Astrocyte (in vitro differentiated cells and primary cell): ENCODE data around the gene COX19. TPM values are rescaled to one million over a fixed set of nuclear protein-coding genes. Genes with fewer than 3 reads are reported as not detected.

ENCODE experiments used
- DNase-seq: peaks from one replicate; pipeline ENCODE4 v3.0.0-alpha.2; 2010; ENCODE audit warnings: low read depth
- FAIRE-seq: peaks from 2 replicates; lab custom pipeline; 2011; peaks lifted over from hg19 to GRCh38; lab: Jason Lieb, UNC
- H2AFZ ChIP-seq: 2 replicates; pipeline ENCODE4 v1.6.0; 2012; ENCODE audit warnings: low read depth, low read length, inconsistent platforms
- H3K27ac ChIP-seq: 2 replicates; pipeline ENCODE4 v1.5.1; 2011; ENCODE audit warnings: low read depth, low read length, inconsistent platforms
- H3K27me3 ChIP-seq: 2 replicates; pipeline ENCODE4 v1.6.0; 2011; ENCODE audit warnings: low read length, inconsistent platforms; ENCODE audit not compliant: insufficient read depth
- H3K36me3 ChIP-seq: 2 replicates; pipeline ENCODE4 v1.5.1; 2011; ENCODE audit warnings: low read length, inconsistent platforms; ENCODE audit not compliant: insufficient read depth
- H3K4me1 ChIP-seq: 2 replicates; pipeline ENCODE4 v1.5.1; 2011; ENCODE audit warnings: low read length, inconsistent platforms; ENCODE audit not compliant: insufficient read depth
- H3K4me2 ChIP-seq: 2 replicates; pipeline ENCODE4 v1.6.0; 2012; ENCODE audit warnings: low read length, inconsistent platforms
- H3K4me3 ChIP-seq: 2 replicates; pipeline ENCODE4 v1.5.1; 2011; ENCODE audit warnings: low read depth, mild to moderate bottlenecking, low read length, inconsistent platforms; ENCODE audit not compliant: insufficient read depth
- H3K79me2 ChIP-seq: 2 replicates; pipeline ENCODE4 v1.6.0; 2012; ENCODE audit warnings: mild to moderate bottlenecking, low read length, inconsistent platforms; ENCODE audit not compliant: insufficient read depth
- H3K9ac ChIP-seq: 2 replicates; pipeline ENCODE4 v1.6.0; 2012; ENCODE audit warnings: mild to moderate bottlenecking, low read length, inconsistent platforms
- H3K9me3 ChIP-seq: 2 replicates; pipeline ENCODE4 v1.5.1; 2012; ENCODE audit warnings: low read depth, mild to moderate bottlenecking, low read length, inconsistent platforms; ENCODE audit not compliant: insufficient read depth
- H4K20me1 ChIP-seq: 2 replicates; pipeline ENCODE4 v1.6.0; 2012; ENCODE audit warnings: low read length, inconsistent platforms; ENCODE audit not compliant: insufficient read depth
- H3K27ac Mint-ChIP-seq: one replicate; pipeline ENCODE4 v1.8.0; 2021; ENCODE audit warnings: mild to moderate bottlenecking, mixed read lengths; ENCODE audit not compliant: unreplicated experiment
- H3K27me3 Mint-ChIP-seq: one replicate; pipeline ENCODE4 v1.8.0; 2021; ENCODE audit warnings: low read depth, mixed read lengths; ENCODE audit not compliant: unreplicated experiment
- H3K36me3 Mint-ChIP-seq: one replicate; pipeline ENCODE4 v1.8.0; 2021; ENCODE audit warnings: low read depth, mixed read lengths; ENCODE audit not compliant: unreplicated experiment
- H3K4me1 Mint-ChIP-seq: one replicate; pipeline ENCODE4 v1.8.0; 2021; ENCODE audit warnings: low read depth, mixed read lengths; ENCODE audit not compliant: unreplicated experiment
- H3K4me3 Mint-ChIP-seq: one replicate; pipeline ENCODE4 v1.8.0; 2021; ENCODE audit warnings: mild to moderate bottlenecking, moderate library complexity, mixed read lengths; ENCODE audit not compliant: unreplicated experiment
- H3K9me3 Mint-ChIP-seq: one replicate; pipeline ENCODE4 v1.8.0; 2021; ENCODE audit warnings: mild to moderate bottlenecking, mixed read lengths; ENCODE audit not compliant: unreplicated experiment
- CTCF ChIP-seq: IDR thresholded peaks from 2 replicates; pipeline ENCODE4 v1.5.1; 2011; ENCODE audit warnings: low read depth, mild to moderate bottlenecking, inconsistent platforms, low read length, moderate library complexity; ENCODE audit not compliant: insufficient read depth
- EZH2 ChIP-seq: IDR thresholded peaks from 2 replicates; pipeline ENCODE4 v1.6.1; 2012; ENCODE audit warnings: mild to moderate bottlenecking, low read length, inconsistent platforms; ENCODE audit not compliant: insufficient read depth
- total RNA-seq: library from RNA; stranded (reverse); gene quantifications from 2 replicates; pipeline ENCODE4 v1.2.1, GENCODE V29; 2021

The COX19 gene
- total RNA-seq, 1 donor from 2014 or later: 13.4 TPM

- H3K27ac Mint-ChIP-seq: no peak overlapping the region
- Histone ChIP-seq H3K9ac (no peak overlapping the region), H4K20me1 (peaks cover 33% of the 10 kb centered on the region), H3K79me2 (peaks cover 5% of the 10 kb centered on the region), H3K4me1 (no peaks in the 10 kb centered on the region), H3K27me3 (no peaks in the 10 kb centered on the region), H3K4me3 (no peak overlapping the region), H3K9me3 (no peaks in the 10 kb centered on the region), H3K4me2 (peak overlapping the region; percentile 12), H2AFZ (no peak overlapping the region), H3K27ac (no peak overlapping the region), H3K36me3 (peaks cover 13% of the 10 kb centered on the region)
- H3K27me3 Mint-ChIP-seq: peaks cover 9% of the 10 kb centered on the region
- no peaks in the 10 kb centered on the region for H3K9me3 Mint-ChIP-seq
- H3K4me3 Mint-ChIP-seq: no peak overlapping the region
- TF ChIP-seq EZH2 (no peak), CTCF (peak; percentile 45)
- DNase-seq: peak; percentile 47
- peaks cover 8% of the 10 kb centered on the region for H3K36me3 Mint-ChIP-seq
- peaks cover 6% of the 10 kb centered on the region for H3K4me1 Mint-ChIP-seq
- no peak for FAIRE-seq
Measured at GRCh38 chr7:964401-965231, 10.7 kb downstream of the COX19 start.

- Histone ChIP-seq H2AFZ (no peak overlapping the region), H3K79me2 (no peaks in the 10 kb centered on the region), H3K27me3 (no peaks in the 10 kb centered on the region), H3K27ac (no peak overlapping the region), H4K20me1 (peaks cover 25% of the 10 kb centered on the region), H3K4me2 (no peak overlapping the region), H3K4me3 (no peak overlapping the region), H3K4me1 (no peaks in the 10 kb centered on the region), H3K9me3 (no peaks in the 10 kb centered on the region), H3K9ac (no peak overlapping the region), H3K36me3 (peaks cover 7% of the 10 kb centered on the region)
- Mint-ChIP-seq H3K4me3 (no peak overlapping the region), H3K27me3 (peaks cover 9% of the 10 kb centered on the region), H3K36me3 (peaks cover 5% of the 10 kb centered on the region), H3K9me3 (no peaks in the 10 kb centered on the region), H3K4me1 (peaks cover 6% of the 10 kb centered on the region), H3K27ac (no peak overlapping the region)
- TF ChIP-seq EZH2 (no peak), CTCF (no peak)
- no peak for FAIRE-seq
- DNase-seq: no peak
Measured at GRCh38 chr7:963236-964078, 11.9 kb downstream of the COX19 start.
